HG02970 (cell line): ENCODE data around the gene AGPAT4.

Source experiments
- ATAC-seq: cut with Tn5 transposase; IDR thresholded peaks from one replicate; pipeline ENCODE4 v1.9.1; 2021; ENCODE audit warnings: mild to moderate bottlenecking, moderate library complexity, moderate number of reproducible peaks; ENCODE audit not compliant: unreplicated experiment, low FRiP score

The AGPAT4 gene

DNA sequence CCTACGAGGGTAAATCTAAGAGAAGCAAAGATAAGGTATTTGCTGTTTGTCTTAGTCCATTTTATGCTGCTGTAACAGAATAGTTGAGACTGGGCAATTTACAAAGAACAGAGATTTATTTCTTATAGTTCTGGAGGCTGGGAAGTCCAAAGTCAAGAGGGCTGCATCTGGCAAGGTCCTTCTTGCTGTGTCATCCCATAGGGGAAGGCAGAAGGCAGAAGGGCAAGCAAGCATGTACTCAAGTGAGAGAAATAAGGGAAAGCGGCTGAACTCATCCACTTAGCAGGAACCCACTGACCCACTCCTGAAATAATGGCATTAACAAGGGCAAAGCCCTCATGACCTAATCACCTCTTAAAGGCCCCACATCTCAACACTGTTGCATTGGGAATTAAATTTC lies 102.7 kb downstream of the AGPAT4 start:
- no peak for ATAC-seq

DNA sequence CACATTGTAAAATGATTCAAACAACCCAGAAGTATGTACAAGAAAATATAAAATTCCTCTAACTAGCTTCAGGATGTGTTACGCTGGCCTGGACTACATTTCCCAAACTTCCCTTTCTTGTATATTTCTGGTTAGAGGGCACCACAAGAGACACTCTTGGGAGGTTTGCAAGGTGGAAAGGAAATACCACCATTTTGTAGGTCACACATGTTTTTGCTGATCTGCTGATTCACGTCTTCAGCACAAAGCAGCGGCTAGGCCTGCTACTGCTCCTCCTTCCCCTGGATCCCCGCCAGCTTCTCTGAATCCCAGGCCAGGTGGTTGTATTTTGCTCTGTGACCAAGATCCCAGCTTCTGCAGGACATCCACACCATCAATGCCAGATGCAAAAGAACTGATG lies 104.2 kb downstream of the AGPAT4 start:
- no peak for ATAC-seq

DNA sequence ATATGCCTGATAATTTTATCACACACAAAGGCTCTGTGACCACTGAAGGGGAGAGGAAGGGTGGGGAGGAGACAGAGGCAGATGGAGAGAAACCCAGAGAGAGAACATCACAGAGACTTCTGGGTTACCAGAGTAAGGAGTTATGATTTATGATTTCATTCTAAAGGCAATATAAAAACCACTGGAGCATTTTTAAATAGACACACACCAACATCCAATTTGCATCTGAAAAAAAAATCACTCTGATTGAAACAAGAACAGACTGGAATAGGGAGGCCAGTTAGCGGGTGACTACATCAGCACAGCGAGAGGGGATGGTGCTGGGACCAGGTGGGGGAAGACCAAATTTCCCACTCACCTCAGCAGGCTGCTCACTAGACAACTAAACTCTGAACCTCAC lies 104.8 kb downstream of the AGPAT4 start:
- ATAC-seq = no peak

DNA sequence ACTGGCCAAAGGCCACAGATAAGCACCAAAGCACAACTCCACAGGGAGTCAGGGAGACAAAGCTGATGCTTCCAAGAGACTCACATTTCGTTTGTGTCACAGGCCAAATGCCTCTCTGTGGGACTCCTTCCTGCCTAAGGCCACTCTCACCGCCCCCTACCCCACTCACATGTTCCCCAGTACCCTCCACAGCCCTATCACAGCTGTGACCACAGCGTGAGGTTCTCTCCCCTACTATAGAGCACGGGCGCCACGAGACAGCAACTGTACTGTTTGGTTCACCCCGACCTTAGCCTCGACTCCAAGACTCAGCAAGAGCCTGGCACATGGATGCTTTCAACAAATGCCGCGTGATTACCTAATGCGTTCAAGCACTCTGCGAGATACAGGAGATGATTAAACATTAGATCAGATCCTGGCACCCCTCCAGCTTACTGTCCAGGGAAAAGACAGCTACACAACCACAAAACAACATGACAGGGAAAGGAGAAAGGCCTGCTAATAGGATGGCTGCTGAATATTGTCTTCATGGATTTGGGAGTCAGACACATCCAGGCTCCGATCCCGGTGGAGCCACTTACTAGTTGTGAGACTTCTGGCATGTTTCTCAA lies 105.5 kb downstream of the AGPAT4 start:
- ATAC-seq = no peak

DNA sequence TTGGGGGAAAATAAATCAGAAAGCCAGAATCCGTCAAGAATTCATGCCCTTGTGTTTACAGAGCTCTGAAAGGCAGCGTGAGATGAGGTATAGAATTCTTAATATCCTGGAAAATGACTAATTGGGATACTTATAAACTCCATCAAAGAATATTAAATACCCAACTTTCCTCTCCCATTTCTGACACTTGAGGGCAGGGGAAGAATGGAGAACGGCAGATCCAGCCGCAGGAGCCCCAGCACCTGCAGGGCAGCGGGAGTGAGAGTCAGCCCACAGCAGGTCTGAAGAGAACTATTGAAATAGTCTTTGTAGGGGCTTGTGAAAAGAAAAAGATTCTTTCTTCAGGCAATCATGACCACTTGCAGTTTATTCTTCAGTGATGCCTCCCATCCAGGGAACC lies 107.2 kb downstream of the AGPAT4 start:
- ATAC-seq = no peak

DNA sequence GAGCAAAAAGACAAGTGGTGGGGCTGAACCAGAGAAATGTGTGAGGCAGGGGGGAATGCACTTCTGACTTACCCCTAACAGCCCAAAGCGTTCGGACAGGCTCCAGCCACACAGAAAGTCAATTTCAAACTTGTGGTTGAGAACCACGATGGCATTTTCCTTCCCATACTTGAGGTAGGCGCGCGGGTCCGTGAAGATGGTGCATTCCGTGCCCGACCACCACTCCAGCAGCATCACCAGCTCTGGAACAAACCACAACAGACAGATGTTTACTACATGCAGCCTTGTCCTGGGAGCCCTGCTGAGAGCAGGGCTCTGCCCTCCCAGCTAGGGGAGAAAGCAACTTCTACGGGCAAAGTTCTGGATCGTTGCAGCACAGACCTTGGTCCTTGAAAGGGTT lies 107.7 kb downstream of the AGPAT4 start:
- no peak for ATAC-seq

DNA sequence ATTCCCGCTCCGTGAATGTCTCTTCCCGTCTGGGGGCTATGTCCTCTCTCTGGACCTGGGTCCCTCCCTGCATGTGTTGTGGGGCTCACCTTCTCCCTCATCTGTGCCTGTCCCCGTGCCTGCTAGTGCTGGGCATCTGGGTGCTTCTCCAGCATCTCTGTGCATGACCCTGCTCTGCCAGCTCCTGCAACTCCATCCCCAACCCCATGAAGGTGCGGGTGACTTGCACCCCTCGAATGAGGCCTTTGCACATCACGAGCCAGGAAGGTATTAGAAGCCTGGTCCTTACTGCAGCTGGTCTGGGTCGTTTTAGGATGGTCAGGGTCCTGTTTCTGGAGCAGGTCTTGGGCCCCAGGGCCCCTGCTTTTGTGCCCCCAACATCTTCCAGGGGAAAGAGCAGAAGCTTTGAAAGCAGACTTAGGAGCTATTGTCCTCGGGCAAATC lies 109.7 kb downstream of the AGPAT4 start:
- ATAC-seq = no peak

DNA sequence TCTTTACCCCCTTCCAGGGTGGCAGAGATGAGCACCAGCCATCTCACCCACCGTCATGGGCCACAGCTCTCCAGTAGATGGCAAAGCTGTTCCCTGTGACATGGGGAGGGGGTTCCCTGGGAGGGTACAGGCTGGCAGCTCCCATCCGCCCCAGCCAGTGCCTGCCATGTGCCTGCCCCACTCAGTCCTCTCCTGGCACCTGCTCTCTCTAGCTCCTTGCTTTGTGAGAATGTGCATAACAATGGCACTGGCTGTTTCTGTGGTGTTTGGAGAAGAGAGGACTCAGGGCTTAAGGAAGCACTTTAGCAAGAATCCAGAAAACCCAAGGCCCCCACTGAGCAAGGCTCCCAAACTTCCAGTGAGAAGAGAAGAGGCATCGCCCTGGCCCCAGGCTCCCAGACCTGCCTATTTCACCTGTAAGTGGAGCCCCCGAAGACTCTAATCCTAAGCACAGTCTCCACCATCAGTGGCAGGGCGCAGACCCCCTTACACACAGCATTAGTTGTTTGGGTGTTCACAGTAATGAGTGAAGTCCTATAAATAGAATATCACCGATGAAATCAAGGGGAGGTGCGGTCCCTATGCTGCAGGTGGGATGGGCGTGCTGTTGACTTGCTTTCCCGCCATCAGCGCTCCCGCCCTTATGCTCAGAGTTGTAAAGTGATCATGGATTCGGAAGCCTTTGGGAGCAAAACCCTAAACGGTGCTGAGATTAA lies 110.2 kb downstream of the AGPAT4 start:
- ATAC-seq = no peak

DNA sequence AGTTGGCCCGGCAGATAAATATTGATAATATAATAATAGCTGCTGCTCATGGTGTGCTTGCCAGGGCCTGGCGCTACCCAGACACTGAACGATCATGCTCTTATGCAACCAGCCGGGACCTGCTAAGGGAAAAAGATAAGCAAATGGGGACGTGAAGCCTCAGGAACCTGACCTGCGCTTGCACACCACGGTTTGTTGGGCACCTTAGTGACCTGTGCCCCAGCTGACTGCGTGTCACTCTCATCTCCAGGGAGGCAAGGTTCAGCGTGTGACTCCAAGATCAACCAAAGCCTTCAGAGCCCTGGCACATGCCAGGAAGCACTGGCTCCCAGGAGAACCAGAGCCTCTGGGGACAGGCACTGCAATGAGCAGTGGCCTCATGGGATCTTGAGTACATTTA lies 111.1 kb downstream of the AGPAT4 start:
- ATAC-seq = no peak

DNA sequence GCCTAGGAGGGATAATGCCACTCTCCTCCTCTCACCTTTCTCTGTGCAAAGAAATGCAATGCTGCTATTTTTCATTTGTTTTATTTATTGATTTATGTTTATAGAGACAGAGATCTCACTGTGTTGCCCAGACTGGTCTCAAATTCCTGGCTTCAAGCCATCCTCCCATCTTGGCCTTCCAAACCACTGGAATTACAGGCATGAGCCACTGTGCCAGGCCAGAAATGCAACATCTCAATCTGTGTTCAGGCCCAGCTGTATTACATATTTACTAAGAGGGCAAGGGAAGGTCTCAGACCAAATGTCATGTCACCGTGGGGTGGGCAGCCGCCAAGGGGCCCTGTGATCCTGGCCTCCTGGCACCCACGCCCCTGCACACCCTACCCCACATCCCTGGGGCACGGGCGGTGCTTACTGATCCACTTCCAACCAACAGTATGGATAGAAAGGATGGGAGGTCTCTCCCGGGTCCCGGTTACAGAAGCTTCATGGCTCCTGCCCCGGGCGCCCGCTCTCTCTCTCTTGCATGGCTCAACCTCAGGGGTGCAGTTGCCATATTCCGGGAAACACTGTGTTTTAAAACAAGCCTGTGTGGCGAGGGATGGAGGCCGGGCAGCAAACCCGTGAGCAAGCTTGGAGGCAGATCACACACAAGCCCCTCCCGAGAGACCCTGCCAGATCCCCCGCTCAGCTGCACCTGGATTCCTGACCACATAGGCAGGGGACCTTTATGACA lies 111.8 kb downstream of the AGPAT4 start:
- ATAC-seq = no peak

DNA sequence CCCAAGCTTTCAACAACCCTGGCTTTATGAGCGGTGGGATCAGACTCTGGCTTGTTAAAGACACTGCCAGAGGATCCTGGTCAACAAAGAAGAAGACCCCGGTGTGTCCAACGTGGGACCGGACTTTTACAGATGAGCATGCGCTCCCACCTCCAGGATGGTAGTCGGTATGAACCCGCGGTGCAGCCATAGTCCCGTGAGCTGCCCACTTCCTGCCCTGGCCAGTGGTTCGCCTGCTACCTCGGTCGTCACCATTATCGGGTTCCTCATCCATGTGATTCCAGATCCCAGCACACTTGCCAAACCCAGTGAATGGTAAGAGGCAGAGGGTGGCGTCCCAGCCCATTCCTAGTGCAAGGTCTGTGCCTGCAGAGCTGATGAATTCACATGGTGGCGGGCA lies 112.7 kb downstream of the AGPAT4 start:
- no peak for ATAC-seq

DNA sequence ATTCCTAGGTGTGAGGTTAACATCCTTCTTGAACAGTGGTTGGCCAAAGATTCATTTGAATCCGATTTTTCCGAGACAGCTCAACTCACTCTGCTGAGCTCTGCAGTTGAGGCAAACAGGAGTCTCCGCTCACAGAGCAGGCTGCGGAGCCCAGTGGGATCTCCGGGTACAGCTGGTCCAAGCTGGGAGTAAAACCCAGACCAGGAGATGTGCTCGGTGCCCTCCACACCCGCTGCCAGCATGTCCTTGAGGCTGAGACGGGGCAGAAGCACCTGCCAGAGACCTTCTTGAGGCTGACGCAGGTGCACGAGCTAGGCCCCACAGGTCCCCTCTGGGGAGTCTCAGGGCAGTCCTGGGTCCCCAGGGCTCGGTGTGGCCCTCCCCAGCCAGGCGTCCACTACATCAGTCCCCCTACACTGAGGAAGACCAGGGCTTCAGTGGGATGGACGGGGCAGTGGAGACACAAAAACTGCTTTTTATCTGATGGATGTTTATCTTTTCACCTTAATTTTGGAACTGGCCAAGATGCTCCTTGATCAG lies 119.0 kb downstream of the AGPAT4 start:
- no peak for ATAC-seq

DNA sequence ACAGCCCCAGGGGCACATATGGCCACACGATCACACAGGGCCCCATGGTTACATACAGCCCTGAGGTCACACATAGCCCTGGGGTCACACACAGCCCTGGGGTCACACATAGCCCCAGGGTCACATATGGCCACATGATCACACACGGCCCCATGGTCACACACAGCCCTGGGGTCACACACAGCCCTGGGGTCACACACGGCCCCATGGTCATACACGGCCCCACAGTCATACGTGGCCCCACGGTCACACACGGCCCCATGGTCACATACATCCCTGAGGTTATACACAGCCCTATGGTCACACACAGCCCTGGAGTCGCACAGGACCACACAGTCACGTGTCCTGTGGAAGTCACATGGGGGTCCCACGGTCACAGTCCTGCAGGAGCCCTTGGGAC lies 120.1 kb downstream of the AGPAT4 start:
- no peak for ATAC-seq

DNA sequence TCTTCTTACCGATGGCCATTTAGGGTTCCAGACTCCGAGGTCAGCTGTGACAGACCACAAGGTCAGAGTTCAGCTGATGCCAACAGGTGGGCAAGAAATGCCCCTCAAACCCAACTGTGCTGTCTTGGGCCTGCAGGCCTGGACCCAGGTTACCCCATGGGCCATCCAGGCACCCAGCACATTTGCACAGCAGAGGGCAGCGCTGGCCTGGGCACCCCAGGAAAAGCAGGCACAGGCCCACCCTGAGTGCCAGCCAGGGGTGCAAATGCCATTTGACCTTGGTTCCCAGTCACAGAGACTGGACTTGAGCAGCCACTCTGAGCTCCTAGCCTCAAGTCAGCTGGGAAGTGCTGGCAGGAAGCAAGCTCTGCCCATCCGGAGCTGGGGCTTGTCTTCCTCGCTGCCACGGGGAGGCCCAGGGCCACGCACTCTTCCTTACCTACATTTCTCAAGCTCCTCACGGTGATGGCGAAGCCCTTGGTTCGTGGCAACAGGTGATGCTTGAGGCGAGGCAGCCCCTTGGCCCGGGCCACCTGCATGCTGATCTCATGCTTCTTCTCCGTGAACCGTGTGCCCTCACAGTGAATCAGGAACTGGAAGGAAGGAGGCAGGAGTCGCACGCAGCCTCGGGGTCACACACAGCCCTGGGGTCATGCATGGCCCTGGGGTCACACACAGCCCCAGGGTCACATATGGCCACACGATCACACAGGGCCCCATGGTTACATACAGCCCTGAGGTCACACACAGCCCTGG lies 120.8 kb downstream of the AGPAT4 start:
- no peak for ATAC-seq

DNA sequence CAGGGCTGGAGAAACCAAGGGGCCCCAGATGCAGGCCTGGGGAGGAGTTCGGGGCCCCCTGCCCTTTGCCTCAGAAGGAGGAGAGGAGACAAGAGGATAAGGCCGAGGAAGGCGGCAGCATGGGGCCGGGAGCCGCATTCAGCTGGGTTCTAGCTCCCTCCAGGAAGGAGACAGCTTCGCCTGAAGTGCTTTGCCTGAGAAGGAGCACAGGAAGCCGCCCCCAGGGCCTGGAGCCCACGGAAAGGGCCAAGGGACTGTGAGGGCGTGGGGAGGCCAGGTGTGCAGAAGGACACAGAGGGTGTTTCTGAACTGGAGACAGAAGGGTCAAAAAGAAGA lies 121.4 kb downstream of the AGPAT4 start:
- no peak for ATAC-seq

DNA sequence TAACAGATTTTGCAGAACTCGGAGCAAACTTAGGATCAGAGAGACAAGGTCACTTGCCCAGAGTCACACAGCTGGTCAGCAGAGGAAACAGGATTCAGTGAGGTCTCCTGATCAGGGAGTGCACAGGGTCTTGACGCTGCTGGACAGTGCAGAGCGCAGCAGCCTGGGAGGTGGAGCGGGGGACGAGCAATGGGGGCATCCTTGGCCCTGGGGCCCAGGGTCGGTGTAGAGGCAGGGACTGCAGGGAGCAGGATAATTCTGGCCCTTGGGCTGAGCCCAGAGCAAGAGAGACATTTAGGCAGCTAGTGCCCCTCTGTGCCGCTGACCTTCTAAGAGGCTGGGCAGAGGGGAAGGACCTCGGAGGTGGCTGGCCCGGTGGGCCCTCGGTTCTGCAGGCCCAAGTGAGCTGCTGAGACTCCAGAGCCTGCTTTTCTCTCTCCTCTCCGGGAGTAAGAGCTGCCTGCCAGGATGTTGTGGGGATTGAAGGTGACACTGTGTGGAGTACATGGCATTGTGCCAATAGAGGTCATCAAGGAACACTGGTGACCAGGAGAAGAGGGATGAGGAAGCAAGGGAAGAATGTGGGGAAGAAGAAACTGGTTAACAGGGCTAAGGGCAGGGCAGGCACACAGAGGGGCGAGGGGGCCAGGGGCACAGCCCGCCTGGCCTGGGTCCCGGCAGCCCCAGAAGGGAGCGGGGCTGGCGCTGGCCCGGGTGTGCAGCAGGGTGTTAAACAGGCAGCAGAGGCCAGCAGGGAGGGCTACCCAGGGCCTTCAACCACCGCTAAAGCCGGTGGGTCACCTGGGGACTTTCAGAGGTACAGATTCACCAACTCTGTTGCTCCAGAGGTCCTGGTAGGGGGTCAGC lies 122.0 kb downstream of the AGPAT4 start:
- no peak for ATAC-seq

DNA sequence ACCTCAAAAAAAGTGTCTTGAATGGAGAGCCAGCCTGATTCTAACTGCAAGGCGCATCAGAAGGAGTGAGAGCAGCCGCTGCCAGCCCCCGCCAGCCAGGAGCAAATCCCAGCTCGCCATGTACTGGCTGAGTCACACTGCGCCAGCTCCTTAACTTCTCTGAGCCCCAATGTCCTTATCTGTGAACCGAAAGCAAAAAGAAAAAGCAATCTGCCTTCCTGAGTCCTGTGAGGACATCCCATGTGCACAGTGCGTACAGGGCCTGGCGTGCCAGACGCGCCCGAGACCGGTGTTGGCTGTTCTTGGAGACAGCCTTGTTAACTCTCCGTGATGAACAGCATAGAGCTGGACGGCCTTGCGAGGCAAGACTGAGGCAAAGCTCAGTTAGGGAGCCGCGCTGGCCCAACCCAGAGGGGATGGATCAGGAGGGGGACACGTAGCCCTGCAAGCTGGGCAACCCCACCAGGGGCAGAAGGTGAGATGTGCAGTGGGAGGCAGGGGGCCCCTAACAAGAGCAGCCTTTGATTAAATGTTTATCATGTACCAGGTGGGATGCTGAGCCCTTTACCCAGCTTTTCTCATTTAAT lies 122.7 kb downstream of the AGPAT4 start:
- no peak for ATAC-seq

DNA sequence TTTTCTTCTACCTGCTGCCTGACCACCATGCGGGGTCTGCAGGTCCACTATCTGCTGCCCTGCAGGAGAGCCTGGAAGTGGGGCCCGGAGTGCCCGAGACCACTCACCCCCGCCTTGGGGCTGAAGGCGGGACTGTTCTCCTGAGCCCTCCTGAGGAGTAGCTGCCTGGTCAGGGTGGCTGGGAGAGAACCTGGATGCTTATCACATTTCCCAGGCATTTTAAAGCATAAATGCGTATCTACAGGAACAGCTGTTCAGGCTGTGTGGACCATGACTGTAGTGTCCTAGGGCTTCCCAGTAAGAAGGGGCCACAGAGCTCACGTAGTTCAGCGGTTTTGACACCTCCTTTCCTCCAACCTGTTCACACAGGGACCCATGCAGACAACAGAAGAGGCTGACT lies 123.3 kb downstream of the AGPAT4 start:
- no peak for ATAC-seq

DNA sequence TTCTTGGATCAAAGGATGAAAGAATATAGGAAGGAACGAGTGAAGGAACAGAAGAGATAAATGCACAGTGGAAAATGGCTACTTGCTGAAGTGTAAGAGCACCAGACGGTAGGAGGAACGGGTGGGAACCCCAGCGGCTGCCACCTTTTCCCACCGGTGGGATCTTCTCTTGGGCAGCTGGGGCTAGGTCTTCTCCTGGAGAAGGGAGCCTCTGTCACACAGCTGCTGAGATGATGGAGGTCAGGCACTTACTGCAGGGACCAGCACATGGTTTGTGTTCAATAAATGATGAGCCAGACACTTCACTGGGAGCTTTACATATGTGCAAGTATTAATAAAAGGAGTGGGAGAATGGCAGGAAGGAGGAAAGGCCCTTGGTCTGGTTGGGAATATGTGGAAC lies 123.7 kb downstream of the AGPAT4 start:
- no peak for ATAC-seq
